Lower lobe of right lung (tissue), 2 donors: ENCODE results near the gene SBK2. TPM values are rescaled to one million over a fixed set of nuclear protein-coding genes. Genes with fewer than 3 reads are reported as not detected.
"Not testable (repeated sequence)": the region's sequence is repeated elsewhere in the genome, so short reads cannot be mapped to it uniquely, and the experiment has no call there.

Source experiments
- ATAC-seq, 2 donors: fragments of 200-7000 bp; cut with Tn5 transposase; one replicate each; pipeline ENCODE4 v1.9.1; 2020 to 2022; ENCODE audit warnings: mild to moderate bottlenecking in 2 of 2, moderate library complexity in 2 of 2
- DNase-seq: peaks from one replicate; pipeline ENCODE4 v3.0.0-alpha.2; 2020
- H3K27ac ChIP-seq: fragments of 200-600 bp; one replicate; pipeline ENCODE4 v1.8.0; 2022
- H3K27me3 ChIP-seq: fragments of 200-600 bp; one replicate; pipeline ENCODE4 v1.8.0; 2022; ENCODE audit warnings: low read depth
- H3K36me3 ChIP-seq: fragments of 200-600 bp; one replicate; pipeline ENCODE4 v1.8.0; 2022; ENCODE audit warnings: mild to moderate bottlenecking
- H3K4me1 ChIP-seq: fragments of 200-600 bp; one replicate; pipeline ENCODE4 v1.8.0; 2022
- H3K4me3 ChIP-seq: fragments of 200-600 bp; one replicate; pipeline ENCODE4 v1.8.0; 2022; ENCODE audit warnings: mild to moderate bottlenecking
- H3K9me3 ChIP-seq: fragments of 200-600 bp; one replicate; pipeline ENCODE4 v1.8.0; 2022
- intact Hi-C: fragments of 100-400 bp; cut with DNase I; formaldehyde crosslinking; loops from one replicate; pipeline ENCODE4 v1.11.0; 2022
- total RNA-seq: library from RNA; stranded (reverse); fragmentation: NEBNext Ultra II Directional; extraction: Animal tissue kit (Norgen Biotek cat#: 25700); gene quantifications from one replicate; pipeline ENCODE4 v1.2.1, GENCODE V29; 2021
- TF ChIP-seq, protein P1 (sequence below): fragments of 200-600 bp; IDR thresholded peaks from one replicate; pipeline ENCODE4 v1.8.0; 2022; ENCODE audit warnings: antibody characterized with exemption, mild to moderate bottlenecking
- donor health status: DM: no; HTN: yes; CAD: no; lungs with severe emphysema.

SBK2 gene
- total RNA-seq, 1 donor from 2014 or later: not detected

DNA sequence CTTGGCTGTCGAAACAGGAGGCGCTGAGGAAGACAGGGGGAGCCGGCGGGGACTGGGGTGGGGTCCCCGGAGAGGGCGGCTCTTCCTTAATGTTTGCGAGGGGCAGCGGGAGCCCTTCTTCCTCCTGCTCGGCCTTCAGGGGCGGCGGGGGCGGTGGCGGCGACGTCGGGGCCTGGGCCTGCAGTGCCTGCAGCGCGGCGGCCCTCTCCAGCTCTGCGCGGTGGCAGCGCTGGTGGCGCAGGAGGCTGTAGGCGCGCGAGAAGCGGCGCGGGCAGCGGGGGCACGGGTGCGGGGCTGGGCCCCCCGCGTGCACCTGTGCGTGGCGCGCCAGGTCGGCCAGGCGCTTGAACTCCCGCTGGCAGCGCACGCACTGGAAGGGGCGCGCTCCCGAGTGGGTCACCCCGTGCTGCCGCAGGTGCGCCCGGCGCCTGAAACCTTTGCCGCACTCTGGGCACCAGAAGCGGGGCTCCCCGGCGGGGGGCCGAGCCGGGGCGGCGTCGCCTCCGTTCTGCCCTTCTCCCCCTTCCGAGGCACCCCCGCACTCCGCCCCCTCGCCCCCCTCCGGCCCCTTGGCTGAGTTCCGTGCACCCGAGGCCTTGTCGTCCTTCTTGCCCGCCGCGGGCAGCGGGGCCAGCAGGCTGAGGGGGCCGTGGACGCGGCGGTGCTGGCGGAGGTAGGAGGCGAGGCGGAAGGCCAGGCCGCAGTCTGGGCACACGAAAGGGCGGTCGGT is 41.3 kb upstream of the SBK2 start:
- no peaks in the 10 kb centered on the region for H3K9me3 ChIP-seq
- peaks cover 21% of the 10 kb centered on the region for H3K36me3 ChIP-seq
- intact Hi-C loops: no loop called here
- peaks cover 17% of the 10 kb centered on the region for H3K4me1 ChIP-seq
- no peaks in the 10 kb centered on the region for H3K27me3 ChIP-seq
- no peak overlapping the region for H3K27ac ChIP-seq
- H3K4me3 ChIP-seq: no peak overlapping the region
- no peak for DNase-seq
- ATAC-seq: no peak
- TF ChIP-seq, protein P1, sequence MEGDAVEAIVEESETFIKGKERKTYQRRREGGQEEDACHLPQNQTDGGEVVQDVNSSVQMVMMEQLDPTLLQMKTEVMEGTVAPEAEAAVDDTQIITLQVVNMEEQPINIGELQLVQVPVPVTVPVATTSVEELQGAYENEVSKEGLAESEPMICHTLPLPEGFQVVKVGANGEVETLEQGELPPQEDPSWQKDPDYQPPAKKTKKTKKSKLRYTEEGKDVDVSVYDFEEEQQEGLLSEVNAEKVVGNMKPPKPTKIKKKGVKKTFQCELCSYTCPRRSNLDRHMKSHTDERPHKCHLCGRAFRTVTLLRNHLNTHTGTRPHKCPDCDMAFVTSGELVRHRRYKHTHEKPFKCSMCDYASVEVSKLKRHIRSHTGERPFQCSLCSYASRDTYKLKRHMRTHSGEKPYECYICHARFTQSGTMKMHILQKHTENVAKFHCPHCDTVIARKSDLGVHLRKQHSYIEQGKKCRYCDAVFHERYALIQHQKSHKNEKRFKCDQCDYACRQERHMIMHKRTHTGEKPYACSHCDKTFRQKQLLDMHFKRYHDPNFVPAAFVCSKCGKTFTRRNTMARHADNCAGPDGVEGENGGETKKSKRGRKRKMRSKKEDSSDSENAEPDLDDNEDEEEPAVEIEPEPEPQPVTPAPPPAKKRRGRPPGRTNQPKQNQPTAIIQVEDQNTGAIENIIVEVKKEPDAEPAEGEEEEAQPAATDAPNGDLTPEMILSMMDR: no peak

DNA sequence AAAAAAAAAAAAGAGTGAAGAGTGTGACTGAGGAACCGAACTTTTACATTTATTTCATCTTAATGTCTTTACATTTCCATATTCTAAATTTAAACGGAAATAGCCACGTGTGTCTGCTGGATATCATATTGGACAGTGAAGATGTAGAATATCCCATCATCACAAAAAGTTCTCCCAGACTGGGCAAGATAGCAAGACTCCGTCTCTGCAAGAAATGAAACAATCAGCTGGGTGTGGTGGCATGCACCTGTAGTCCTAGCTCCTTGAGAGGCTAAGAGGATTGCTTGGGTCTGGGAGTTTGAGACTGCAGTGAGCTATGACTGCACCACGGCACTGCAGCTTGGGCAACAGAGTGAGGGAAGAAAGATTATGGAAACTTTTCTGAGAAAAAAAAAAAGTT is 39.8 kb upstream of the SBK2 start:
- no peak for ATAC-seq

DNA sequence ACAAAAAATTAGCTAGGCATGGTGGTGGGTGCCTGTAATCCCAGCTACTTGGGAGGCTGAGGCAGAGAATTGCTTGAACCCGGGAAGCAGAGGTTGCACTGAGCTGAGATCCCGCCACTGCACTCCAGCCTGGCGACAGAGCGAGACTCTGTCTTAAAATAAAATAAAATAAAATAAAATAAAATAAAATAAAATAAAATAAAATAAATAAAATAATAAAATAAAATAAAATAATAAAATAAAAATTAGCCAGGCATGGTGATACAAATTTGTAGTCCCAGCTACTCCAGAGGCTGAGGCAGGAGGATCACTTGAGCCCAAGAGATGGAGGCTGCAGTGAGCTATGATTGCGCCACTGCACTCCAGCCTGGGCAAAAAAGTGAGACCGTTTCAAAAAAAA is 37.0 kb upstream of the SBK2 start:
- DNase-seq, H3K9me3 ChIP-seq, H3K27ac ChIP-seq, ATAC-seq, H3K27me3 ChIP-seq, H3K4me3 ChIP-seq, H3K4me1 ChIP-seq, intact Hi-C loops: not testable (repeated sequence)
- peaks cover 20% of the 10 kb centered on the region for H3K36me3 ChIP-seq

More for the DNA sequence above, 39.8 kb upstream of the SBK2 start:
- H3K9me3 ChIP-seq: no peaks in the 10 kb centered on the region
- TF ChIP-seq, protein P1: no peak
- peaks cover 9% of the 10 kb centered on the region for H3K4me1 ChIP-seq
- DNase-seq: no peak
- no peaks in the 10 kb centered on the region for H3K27me3 ChIP-seq
- no peak overlapping the region for H3K27ac ChIP-seq
- no peak overlapping the region for H3K4me3 ChIP-seq
- intact Hi-C loops: no loop called here
- peaks cover 21% of the 10 kb centered on the region for H3K36me3 ChIP-seq

DNA sequence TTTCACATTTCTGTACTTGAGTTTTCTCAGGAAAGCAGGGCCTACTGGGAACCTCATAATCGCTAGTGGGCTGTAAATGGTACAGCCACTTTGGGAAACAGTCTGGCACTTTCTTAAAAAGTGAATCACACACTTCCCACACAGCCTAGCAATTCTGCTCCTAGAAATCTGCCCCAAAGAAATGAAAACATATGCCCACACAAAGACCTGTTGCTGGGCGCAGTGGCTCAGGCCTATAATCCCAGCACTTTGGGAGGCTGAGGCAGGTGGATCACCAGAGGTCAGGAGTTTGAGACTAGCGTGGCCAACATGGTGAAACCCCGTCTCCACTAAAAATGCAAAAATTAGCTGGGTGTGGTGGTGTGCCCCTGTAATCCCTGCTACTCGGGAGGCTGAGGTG is 32.5 kb upstream of the SBK2 start:
- H3K27ac ChIP-seq, H3K4me3 ChIP-seq, H3K9me3 ChIP-seq, DNase-seq, H3K36me3 ChIP-seq, H3K4me1 ChIP-seq, intact Hi-C loops, ATAC-seq, H3K27me3 ChIP-seq: not testable (repeated sequence)

DNA sequence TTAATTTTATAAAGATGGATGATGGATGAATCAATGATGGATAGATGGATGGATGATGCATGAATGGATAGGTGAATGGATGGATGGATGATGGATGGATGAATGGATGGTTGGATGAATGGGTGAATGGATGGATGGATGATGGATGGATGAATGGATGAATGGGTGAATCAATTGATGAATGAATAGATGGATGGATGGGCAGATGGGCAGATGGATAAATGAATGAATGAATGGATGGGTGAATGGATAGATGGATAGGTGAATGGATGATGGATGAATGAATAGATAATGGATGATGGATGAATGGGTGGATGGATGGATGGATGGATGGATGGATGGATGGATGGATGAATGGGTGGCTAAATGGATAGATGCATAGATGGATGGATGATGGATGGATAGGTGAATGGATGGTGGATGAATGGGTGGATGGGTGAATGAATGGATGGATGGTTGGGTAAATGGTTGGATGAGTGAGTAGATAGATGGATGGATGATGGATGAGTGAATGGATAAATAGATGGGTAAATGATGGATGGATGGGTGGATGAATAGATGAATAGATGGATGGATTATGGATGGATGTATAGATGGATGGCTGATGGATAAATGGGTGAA is 30.9 kb upstream of the SBK2 start:
- DNase-seq: no peak
- H3K4me1 ChIP-seq: no peaks in the 10 kb centered on the region
- no peak overlapping the region for H3K4me3 ChIP-seq
- no peaks in the 10 kb centered on the region for H3K9me3 ChIP-seq
- intact Hi-C loops: no loop called here
- TF ChIP-seq, protein P1: no peak
- H3K27ac ChIP-seq: no peak overlapping the region
- no peaks in the 10 kb centered on the region for H3K36me3 ChIP-seq
- H3K27me3 ChIP-seq: peaks cover 10% of the 10 kb centered on the region
- ATAC-seq: no peak

DNA sequence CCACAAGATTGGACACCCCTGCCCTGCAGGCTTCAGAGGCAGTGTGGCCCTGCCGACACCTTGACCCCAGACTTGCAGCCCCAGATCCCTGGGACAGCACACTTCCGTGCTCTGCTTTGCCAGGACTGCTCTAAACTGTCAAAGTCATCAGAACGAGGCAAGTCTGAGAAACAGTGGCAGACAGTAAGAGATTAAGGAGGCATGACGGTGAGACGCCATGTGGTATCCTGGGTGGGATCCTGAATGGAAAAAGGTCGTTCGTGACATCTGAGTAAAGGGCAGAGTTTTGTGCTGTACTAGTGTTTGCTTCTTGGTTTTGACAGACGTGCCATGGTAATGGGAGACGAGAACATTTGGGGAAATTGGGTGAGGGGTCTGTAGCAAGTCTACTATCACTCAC is 29.9 kb upstream of the SBK2 start:
- Histone ChIP-seq H3K4me1 (no peaks in the 10 kb centered on the region), H3K27me3 (peaks cover 10% of the 10 kb centered on the region), H3K9me3 (no peaks in the 10 kb centered on the region), H3K4me3 (no peak overlapping the region), H3K36me3 (no peaks in the 10 kb centered on the region), H3K27ac (no peak overlapping the region)
- no peak for ATAC-seq
- intact Hi-C loops: no loop called here
- TF ChIP-seq, protein P1: no peak
- DNase-seq: no peak
